ENCODE measurements around the gene REPIN1.

REPIN1 gene

GRCh38 chr7:150413640-150414081, 45.0 kb downstream of the REPIN1 start:
- H3K9me3 ChIP-seq (ENCODE audit: insufficient read depth, low read depth, low read length) = no peaks in the 10 kb centered on the region
- no peak overlapping the region for H3K4me3 ChIP-seq (ENCODE audit: low read length)
- peaks cover 31% of the 10 kb centered on the region for H3K36me3 ChIP-seq (ENCODE audit: insufficient read depth, low read depth, low read length)
- no peak overlapping the region for H3K27ac ChIP-seq (ENCODE audit: low read length)
- no peak overlapping the region for H3K9ac ChIP-seq (ENCODE audit: low read depth, low read length)
- H3K4me1 ChIP-seq (ENCODE audit: insufficient read depth, low read length) = 0 out of 2 replicates have a peak, but pooled peaks cover 3% of the 10 kb centered on the region
- H3K27me3 ChIP-seq (ENCODE audit: insufficient read depth, low read length) = no peaks in the 10 kb centered on the region

GRCh38 chr7:150415161-150416153, 46.8 kb downstream of the REPIN1 start:
- H3K36me3 ChIP-seq (ENCODE audit: insufficient read depth, low read depth, low read length) = peaks cover 15% of the 10 kb centered on the region
- 0 out of 2 replicates have a peak, but pooled peaks cover 3% of the 10 kb centered on the region for H3K4me1 ChIP-seq (ENCODE audit: insufficient read depth, low read length)
- H3K9ac ChIP-seq (ENCODE audit: low read depth, low read length) = no peak overlapping the region
- H3K4me3 ChIP-seq (ENCODE audit: low read length) = no peak overlapping the region
- no peaks in the 10 kb centered on the region for H3K9me3 ChIP-seq (ENCODE audit: insufficient read depth, low read depth, low read length)
- H3K27ac ChIP-seq (ENCODE audit: low read length) = no peak overlapping the region
- peaks cover 4% of the 10 kb centered on the region; the same call in 1 of the 2 replicates for H3K27me3 ChIP-seq (ENCODE audit: insufficient read depth, low read length)

- H3K9ac ChIP-seq (ENCODE audit: low read depth, low read length) = no peak overlapping the region
- H3K27me3 ChIP-seq (ENCODE audit: insufficient read depth, low read length) = peaks cover 9% of the 10 kb centered on the region; the same call in 1 of the 2 replicates
- H3K9me3 ChIP-seq (ENCODE audit: insufficient read depth, low read depth, low read length) = no peaks in the 10 kb centered on the region
- 0 out of 2 replicates have a peak, but pooled peaks cover 3% of the 10 kb centered on the region for H3K4me1 ChIP-seq (ENCODE audit: insufficient read depth, low read length)
- no peak overlapping the region for H3K4me3 ChIP-seq (ENCODE audit: low read length)
- no peaks in the 10 kb centered on the region for H3K36me3 ChIP-seq (ENCODE audit: insufficient read depth, low read depth, low read length)
- no peak overlapping the region for H3K27ac ChIP-seq (ENCODE audit: low read length)
Measured at GRCh38 chr7:150417239-150417638, 48.6 kb downstream of the REPIN1 start.

DNA sequence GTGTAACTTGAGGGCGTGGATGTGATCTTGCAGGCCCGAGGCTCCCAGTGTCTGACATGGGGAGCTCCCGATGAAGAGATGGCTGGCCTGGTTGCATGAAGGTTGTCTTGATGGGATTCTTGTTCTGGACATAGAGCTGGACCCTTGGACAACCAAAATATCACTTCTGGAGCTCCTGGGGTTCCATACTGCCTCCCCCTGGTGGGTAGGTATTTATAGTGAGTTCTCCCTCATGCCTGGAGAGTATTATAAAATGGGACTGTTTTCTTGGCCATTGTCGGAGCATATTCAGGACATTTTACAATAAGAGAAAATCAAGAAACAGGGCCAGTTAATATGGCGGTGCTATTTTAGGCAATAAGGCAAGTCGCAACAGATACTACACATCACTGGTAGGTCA, 49.2 kb downstream of the REPIN1 start:
- Histone ChIP-seq H3K27ac (ENCODE audit: low read length) (no peak overlapping the region), H3K4me1 (ENCODE audit: insufficient read depth, low read length) (0 out of 2 replicates have a peak, but pooled peaks cover 3% of the 10 kb centered on the region), H3K9me3 (ENCODE audit: insufficient read depth, low read depth, low read length) (no peaks in the 10 kb centered on the region), H3K27me3 (ENCODE audit: insufficient read depth, low read length) (peaks cover 9% of the 10 kb centered on the region; the same call in 1 of the 2 replicates), H3K4me3 (ENCODE audit: low read length) (no peak overlapping the region), H3K9ac (ENCODE audit: low read depth, low read length) (no peak overlapping the region), H3K36me3 (ENCODE audit: insufficient read depth, low read depth, low read length) (no peaks in the 10 kb centered on the region)

DNA sequence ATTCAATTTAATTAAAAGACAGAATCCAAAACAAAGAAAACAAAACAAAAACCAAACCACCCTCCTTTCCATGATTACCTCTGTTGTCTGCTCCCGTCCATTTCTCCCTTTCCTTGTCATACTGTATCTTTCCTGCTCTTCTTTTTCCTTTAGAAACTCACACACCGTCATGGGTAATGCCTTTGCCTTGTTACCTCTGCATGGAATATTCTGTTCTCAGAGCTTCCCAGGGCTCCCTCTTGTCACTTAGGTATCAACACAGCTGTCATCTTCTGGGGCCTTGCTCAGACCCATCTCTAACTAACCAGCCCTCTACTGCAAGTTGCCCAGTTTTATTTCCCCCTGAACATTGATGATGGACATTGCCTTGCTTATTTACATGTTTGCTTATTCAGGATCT, 51.6 kb downstream of the REPIN1 start:
- Histone ChIP-seq H3K27ac (ENCODE audit: low read length) (no peak overlapping the region), H3K9me3 (ENCODE audit: insufficient read depth, low read depth, low read length) (no peaks in the 10 kb centered on the region), H3K4me1 (ENCODE audit: insufficient read depth, low read length) (0 out of 2 replicates have a peak, but pooled peaks cover 3% of the 10 kb centered on the region), H3K27me3 (ENCODE audit: insufficient read depth, low read length) (peaks cover 9% of the 10 kb centered on the region; the same call in 1 of the 2 replicates), H3K9ac (ENCODE audit: low read depth, low read length) (no peak overlapping the region), H3K36me3 (ENCODE audit: insufficient read depth, low read depth, low read length) (no peaks in the 10 kb centered on the region), H3K4me3 (ENCODE audit: low read length) (no peak overlapping the region)

- H3K27me3 ChIP-seq (ENCODE audit: insufficient read depth, low read length) = peaks cover 9% of the 10 kb centered on the region; the same call in 1 of the 2 replicates
- no peaks in the 10 kb centered on the region for H3K9me3 ChIP-seq (ENCODE audit: insufficient read depth, low read depth, low read length)
- no peaks in the 10 kb centered on the region for H3K36me3 ChIP-seq (ENCODE audit: insufficient read depth, low read depth, low read length)
- 0 out of 2 replicates have a peak, but pooled peaks cover 2% of the 10 kb centered on the region for H3K4me1 ChIP-seq (ENCODE audit: insufficient read depth, low read length)
- H3K9ac ChIP-seq (ENCODE audit: low read depth, low read length) = no peak overlapping the region
- no peak overlapping the region for H3K27ac ChIP-seq (ENCODE audit: low read length)
- no peak overlapping the region for H3K4me3 ChIP-seq (ENCODE audit: low read length)
Measured at GRCh38 chr7:150420987-150421674, 52.5 kb downstream of the REPIN1 start.

GRCh38 chr7:150421831-150422230, 53.2 kb downstream of the REPIN1 start:
- H3K9ac ChIP-seq (ENCODE audit: low read depth, low read length) = no peak overlapping the region

More at GRCh38 chr7:150421831-150422230, 53.2 kb downstream of the REPIN1 start:
- H3K36me3 ChIP-seq (ENCODE audit: insufficient read depth, low read depth, low read length) = no peaks in the 10 kb centered on the region
- H3K27me3 ChIP-seq (ENCODE audit: insufficient read depth, low read length) = peaks cover 9% of the 10 kb centered on the region; the same call in 1 of the 2 replicates
- H3K4me1 ChIP-seq (ENCODE audit: insufficient read depth, low read length) = no peaks in the 10 kb centered on the region
- no peaks in the 10 kb centered on the region for H3K9me3 ChIP-seq (ENCODE audit: insufficient read depth, low read depth, low read length)
- H3K27ac ChIP-seq (ENCODE audit: low read length) = no peak overlapping the region
- no peak overlapping the region for H3K4me3 ChIP-seq (ENCODE audit: low read length)

Measured in iPS-20b (cell line).